K562 (cell line): Measurements from ENCODE around the gene RHO. TPM values are rescaled to one million over a fixed set of nuclear protein-coding genes. Genes with fewer than 3 reads are reported as not detected.

ENCODE experiments used
- ATAC-seq: fragments of 200-7000 bp; cut with Tn5 transposase; 3 replicates; pipeline ENCODE4 v1.9.1; 2020; ENCODE audit warnings: moderate library complexity
- BruUV-seq: library from RNA; stranded (reverse); fragments of 400-500 nt; replicated peaks from 2 replicates; lab custom pipeline; 2021; lab: Mats Ljungman, UMichigan
- CTCF ChIA-PET: fragments of 300-600 bp; formaldehyde crosslinking; extraction: SDS; loops from one replicate; lab custom pipeline; 2021; ENCODE audit warnings: low intra/inter-chr PET ratio; lab: Yijun Ruan, JAX
- POLR2A ChIA-PET: fragments of 300-600, 350-650 bp; sonication (Branson Sonifier 250); formaldehyde crosslinking; extraction: SDS; loops from one replicate; lab custom pipeline; 2021; ENCODE audit warnings: antibody characterized with exemption, inconsistent platforms; lab: Yijun Ruan, JAX
- DNase-seq, 4 experiments: peaks; one replicate each; pipeline versions ENCODE4 v3.0.0 to v3.0.0-alpha.2; 2011 to 2018; ENCODE audit warnings: low spot score in 3 of 4, mixed read lengths in 3 of 4; ENCODE audit errors: extremely low read depth in 1 of 4
- FAIRE-seq: peaks from 2 replicates; lab custom pipeline; 2011; peaks lifted over from hg19 to GRCh38; lab: Jason Lieb, UNC
- H2AFZ ChIP-seq: 2 replicates; pipeline ENCODE4 v1.6.0; 2011; ENCODE audit warnings: low read depth, low read length, control low read depth, inconsistent platforms
- H3K27ac ChIP-seq: fragments of 200-600 bp; 3 replicates; pipeline ENCODE4 v1.8.0; 2011; ENCODE audit warnings: low read depth, mild to moderate bottlenecking, control low read depth, inconsistent platforms, low read length, moderate library complexity, mixed read lengths; ENCODE audit errors: extremely low read depth
- H3K27me3 ChIP-seq, 2 experiments: fragments of 300-600 bp in 1 of 2; 2 replicates in 1 of 2; 3 replicates in 1 of 2; pipeline versions ENCODE4 v1.6.0 to v1.8.0; 2011; ENCODE audit warnings: inconsistent platforms in 2 of 2, low read length in 2 of 2, mild to moderate bottlenecking in 1 of 2, mixed read lengths in 1 of 2, moderate library complexity in 1 of 2; ENCODE audit not compliant: control insufficient read depth in 2 of 2, insufficient read depth in 2 of 2
- H3K36me3 ChIP-seq: fragments of 300-600 bp; 3 replicates; pipeline ENCODE4 v1.8.0; 2011; ENCODE audit warnings: mild to moderate bottlenecking, low read length, inconsistent platforms; ENCODE audit not compliant: control insufficient read depth, insufficient read depth
- H3K4me1 ChIP-seq, 2 experiments: fragments of 200-600 bp in 1 of 2; replicated peaks in 1 of 2; 2 replicates in 1 of 2; 3 replicates in 1 of 2; pipeline versions ENCODE4 v1.5.1 to v1.8.0; 2011; ENCODE audit warnings: inconsistent platforms in 2 of 2, low read length in 2 of 2, mild to moderate bottlenecking in 1 of 2, mixed read lengths in 1 of 2, moderate library complexity in 1 of 2; ENCODE audit not compliant: control insufficient read depth in 2 of 2, insufficient read depth in 2 of 2
- H3K4me2 ChIP-seq: 2 replicates; pipeline ENCODE4 v1.6.1; 2011; ENCODE audit warnings: low read length, control low read depth, inconsistent platforms, mixed read lengths; ENCODE audit not compliant: insufficient read depth
- H3K4me3 ChIP-seq: fragments of 200-600 bp; sonication (generic), shearing (Covaris generic); 2 replicates; pipeline ENCODE4 v1.5.1; 2016; ENCODE audit warnings: control low read depth, inconsistent platforms
- H3K79me2 ChIP-seq: fragments of 200-600 bp; 3 replicates; pipeline ENCODE4 v1.8.0; 2011; ENCODE audit warnings: low read length, inconsistent platforms; ENCODE audit not compliant: control insufficient read depth, insufficient read depth
- H3K9ac ChIP-seq, 2 experiments: 2 replicates each; pipeline versions ENCODE4 v1.6.0 to v1.6.1; 2011; ENCODE audit warnings: low read depth in 2 of 2, low read length in 2 of 2, control low read depth in 1 of 2, inconsistent platforms in 1 of 2, mild to moderate bottlenecking in 1 of 2, mixed read lengths in 1 of 2; ENCODE audit not compliant: insufficient read depth in 1 of 2
- H3K9me1 ChIP-seq: one replicate; pipeline ENCODE4 v1.6.0; 2011; ENCODE audit warnings: inconsistent platforms, mild to moderate bottlenecking, low read length, moderate library complexity; ENCODE audit not compliant: control insufficient read depth, insufficient read depth
- H3K9me3 ChIP-seq: replicated peaks from 2 replicates; pipeline ENCODE4 v1.5.1; 2011; ENCODE audit warnings: low read depth, low read length, inconsistent platforms; ENCODE audit not compliant: control insufficient read depth, insufficient read depth
- H4K20me1 ChIP-seq: replicated peaks from 2 replicates; pipeline ENCODE4 v1.6.1; 2011; ENCODE audit warnings: low read length, inconsistent platforms, mixed read lengths; ENCODE audit not compliant: control insufficient read depth, insufficient read depth
- BCOR ChIP-seq: fragments of 450-650 bp; IDR thresholded peaks from 2 replicates; pipeline ENCODE4 v1.6.1; 2016
- IFI16 ChIP-seq: fragments of 250-450 bp; sonication (Bioruptor Pico); IDR thresholded peaks from 2 replicates; pipeline ENCODE4 v2.1.2; 2022; ENCODE audit warnings: mild to moderate bottlenecking, inconsistent platforms
- KDM1A ChIP-seq, 2 experiments: fragments of 450-650 bp; IDR thresholded peaks; 2 replicates each; pipeline ENCODE4 v1.6.1; 2016; ENCODE audit warnings: mild to moderate bottlenecking in 2 of 2
- MBD1 ChIP-seq: fragments of 250-450 bp; sonication (Bioruptor Pico); IDR thresholded peaks from 2 replicates; pipeline ENCODE4 v1.8.0; 2022; ENCODE audit warnings: inconsistent platforms
- MCM2 ChIP-seq: fragments of 450-650 bp; IDR thresholded peaks from 2 replicates; pipeline ENCODE4 v1.6.1; 2017; ENCODE audit warnings: low read depth, mild to moderate bottlenecking
- NFE2 ChIP-seq: IDR thresholded peaks from 2 replicates; pipeline ENCODE4 v1.6.1; 2014; ENCODE audit warnings: antibody characterized with exemption, low read depth
- POLR3A ChIP-seq: IDR thresholded peaks from 2 replicates; pipeline ENCODE4 v1.6.1; 2011; ENCODE audit warnings: borderline replicate concordance, mild to moderate bottlenecking, moderate library complexity; ENCODE audit not compliant: insufficient read length, insufficient read depth; ENCODE audit errors: extremely low read depth
- RBM25 ChIP-seq: fragments of 200-400 bp; formaldehyde crosslinking; IDR thresholded peaks from 2 replicates; pipeline ENCODE4 v1.6.1; 2018; ENCODE audit warnings: low read length, low read depth, moderate library complexity; ENCODE audit not compliant: severe bottlenecking
- RBM34 ChIP-seq: fragments of 200-400 bp; formaldehyde crosslinking; IDR thresholded peaks from 2 replicates; pipeline ENCODE4 v1.6.1; 2018; ENCODE audit warnings: low read length, borderline replicate concordance; ENCODE audit not compliant: insufficient read depth
- RFX1 ChIP-seq: fragments of 450-650 bp; IDR thresholded peaks from 2 replicates; pipeline ENCODE4 v1.6.1; 2016; ENCODE audit warnings: mild to moderate bottlenecking, moderate library complexity
- RNF2 ChIP-seq: sonication (generic); IDR thresholded peaks from 2 replicates; pipeline ENCODE4 v1.6.1; 2016
- ZNF445 ChIP-seq: fragments of 250-450 bp; sonication (Bioruptor Pico); IDR thresholded peaks from 2 replicates; pipeline ENCODE4 v1.4.0; 2020; ENCODE audit warnings: low read depth, mild to moderate bottlenecking, moderate library complexity
- WGBS: fragments of 100-300 bp; shearing (Covaris generic); methylation state at CpG from one replicate; pipeline ENCODE4 v1.1.6; 2016; ENCODE audit warnings: low coverage, mixed read lengths; ENCODE audit not compliant: insufficient coverage; ENCODE audit errors: missing lambda C conversion rate; 5-methylcytosine and 5-hydroxymethylcytosine counted together
- in situ Hi-C: fragments of 300-500 bp; cut with MboI; formaldehyde crosslinking; loops from 4 replicates; pipeline ENCODE4 v1.15.0; 2018; ENCODE audit warnings: inconsistent platforms, mixed read lengths
- intact Hi-C: fragments of 100-400 bp; cut with micrococcal nuclease; formaldehyde crosslinking; loops from 2 replicates; pipeline ENCODE4 v1.14.2; 2022
- polyA plus RNA-seq, 8 experiments: library from polyadenylated mRNA; depleted of rRNA in 4 of 8; stranded (reverse) in 5 of 8; unstranded in 3 of 8; fragments of >200 nt; fragmentation: Nextera tagmentation in 2 of 8; fragmentation: Illumina TruSeq in 1 of 8; extraction: Ambion mirVana in 2 of 8; extraction: Trizol in 1 of 8; gene quantifications; 2 replicates each; pipeline versions ENCODE4 v1.2.1 to v1.2.3, GENCODE V29; 2011 to 2014; ENCODE audit warnings: inconsistent platforms in 1 of 8, missing spikeins in 1 of 8
- total RNA-seq, 7 experiments: library from RNA; depleted of rRNA in 6 of 7; stranded (reverse); fragments of >200 nt in 6 of 7; fragmentation: Illumina TruSeq in 2 of 7; extraction: Trizol in 2 of 7; gene quantifications; 2 replicates each; pipeline versions ENCODE4 v1.2.1 to v1.2.3, GENCODE V29; 2011 to 2021; ENCODE audit warnings: low replicate concordance in 1 of 7
- TF ChIP-seq, protein P1 (sequence below): fragments of 250-450 bp; sonication (Bioruptor Pico); IDR thresholded peaks from 2 replicates; pipeline ENCODE4 v1.5.0; 2021; ENCODE audit warnings: mild to moderate bottlenecking, moderate library complexity
- TF ChIP-seq, protein P2 (sequence below): fragments of 250-450 bp; sonication (Bioruptor Pico); IDR thresholded peaks from 2 replicates; pipeline ENCODE4 v1.5.0; 2020; ENCODE audit warnings: mild to moderate bottlenecking, borderline replicate concordance

RHO gene
- total and polyA plus RNA-seq, 9 of the 15 experiments (the other 6 are each of a cell fraction or from before 2014, with no cell fraction given) = not detected

DNA sequence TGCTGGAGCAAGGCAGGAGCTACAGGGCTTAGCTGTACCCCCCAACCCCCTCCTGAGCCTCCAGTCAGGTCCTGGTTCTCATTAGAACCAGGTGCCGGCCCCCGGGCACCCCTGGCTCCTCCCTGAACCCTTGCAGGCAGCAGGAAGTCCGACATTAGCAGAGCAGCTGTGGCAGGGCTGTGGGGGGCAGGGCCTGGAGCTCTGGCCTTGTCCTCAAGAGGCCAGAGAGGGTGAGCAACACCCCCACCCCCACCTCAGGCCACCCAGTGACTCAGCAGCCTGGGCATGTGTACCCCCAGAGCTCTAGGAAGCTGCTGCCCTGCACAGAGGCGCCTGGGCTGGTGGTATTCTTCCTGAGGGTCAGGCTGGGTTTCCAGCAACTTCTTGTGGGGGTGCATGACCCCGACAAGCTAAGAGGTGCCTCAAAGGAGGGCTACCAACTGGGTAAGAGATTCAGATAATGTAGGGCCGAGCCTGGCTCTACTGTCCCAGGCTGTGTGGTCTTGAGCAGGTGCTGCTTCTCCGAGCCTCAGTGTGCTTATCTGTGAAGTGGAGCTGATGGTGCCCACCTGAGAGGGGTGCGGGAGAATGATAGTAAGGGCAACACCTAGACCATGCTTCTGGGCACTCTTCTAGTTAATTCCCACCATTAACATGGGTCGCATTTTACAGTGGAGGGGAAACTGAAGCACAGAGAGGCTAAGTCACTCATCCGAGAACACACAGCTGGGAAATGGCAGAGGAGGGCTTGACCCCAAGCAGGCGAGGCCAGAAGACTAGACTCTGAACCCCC is 30.5 kb downstream of the RHO start:
- intact Hi-C loops (no loop called here), in situ Hi-C loops (no loop called here)
- Histone ChIP-seq H3K4me2 (no peak overlapping the region), H3K36me3 (peaks cover 29% of the 10 kb centered on the region; the same call in 1 of the 3 replicates), H3K9ac (peak overlapping the region in 1 of 2 experiments; percentile 58; a peak in 2 of 4 replicates), H3K9me1 (no peaks in the 10 kb centered on the region), H3K4me1 (peaks cover 4 to 48% of the 10 kb centered on the region in 2 experiments; a peak in 4 of 5 replicates), H3K79me2 (no peaks in the 10 kb centered on the region), H3K27me3 (no peaks in the 10 kb centered on the region), H3K9me3 (no peaks in the 10 kb centered on the region), H3K4me3 (no peak overlapping the region), H3K27ac (no peak overlapping the region), H4K20me1 (no peaks in the 10 kb centered on the region), H2AFZ (no peak overlapping the region)
- 61% methylated on average over 10 of the region's 11 CpGs for WGBS
- ATAC-seq (peak; percentile 27; the same call in 2 of the 3 replicates), DNase-seq (peak; percentile 27 to 32 (median 31)), FAIRE-seq (no peak)
- BruUV-seq = no TSS peak
- CTCF ChIA-PET = no interaction called here
- POLR2A ChIA-PET = interaction anchor here (1.0 kb wide), 1 partner anchor 277 kb away, joined by 3 read pairs; no protein-coding TSS in a partner anchor
- TF ChIP-seq RNF2 (no peak), RBM25 (peak; percentile 74), RBM34 (no peak), MCM2 (no peak), POLR3A (no peak), ZNF445 (CRISPR knock-in tag) (no peak), KDM1A (IDR thresholded peaks at IDR 0.05) (peak in 1 of 2 experiments; percentile 53; a peak in 1 of 4 replicates), IFI16 (CRISPR knock-in tag) (no peak), MBD1 (CRISPR knock-in tag) (no peak), BCOR (peak; percentile 76), RFX1 (no peak), NFE2 (peak; percentile 14; the same call in 1 of the 2 replicates)
- TF ChIP-seq, protein P1, sequence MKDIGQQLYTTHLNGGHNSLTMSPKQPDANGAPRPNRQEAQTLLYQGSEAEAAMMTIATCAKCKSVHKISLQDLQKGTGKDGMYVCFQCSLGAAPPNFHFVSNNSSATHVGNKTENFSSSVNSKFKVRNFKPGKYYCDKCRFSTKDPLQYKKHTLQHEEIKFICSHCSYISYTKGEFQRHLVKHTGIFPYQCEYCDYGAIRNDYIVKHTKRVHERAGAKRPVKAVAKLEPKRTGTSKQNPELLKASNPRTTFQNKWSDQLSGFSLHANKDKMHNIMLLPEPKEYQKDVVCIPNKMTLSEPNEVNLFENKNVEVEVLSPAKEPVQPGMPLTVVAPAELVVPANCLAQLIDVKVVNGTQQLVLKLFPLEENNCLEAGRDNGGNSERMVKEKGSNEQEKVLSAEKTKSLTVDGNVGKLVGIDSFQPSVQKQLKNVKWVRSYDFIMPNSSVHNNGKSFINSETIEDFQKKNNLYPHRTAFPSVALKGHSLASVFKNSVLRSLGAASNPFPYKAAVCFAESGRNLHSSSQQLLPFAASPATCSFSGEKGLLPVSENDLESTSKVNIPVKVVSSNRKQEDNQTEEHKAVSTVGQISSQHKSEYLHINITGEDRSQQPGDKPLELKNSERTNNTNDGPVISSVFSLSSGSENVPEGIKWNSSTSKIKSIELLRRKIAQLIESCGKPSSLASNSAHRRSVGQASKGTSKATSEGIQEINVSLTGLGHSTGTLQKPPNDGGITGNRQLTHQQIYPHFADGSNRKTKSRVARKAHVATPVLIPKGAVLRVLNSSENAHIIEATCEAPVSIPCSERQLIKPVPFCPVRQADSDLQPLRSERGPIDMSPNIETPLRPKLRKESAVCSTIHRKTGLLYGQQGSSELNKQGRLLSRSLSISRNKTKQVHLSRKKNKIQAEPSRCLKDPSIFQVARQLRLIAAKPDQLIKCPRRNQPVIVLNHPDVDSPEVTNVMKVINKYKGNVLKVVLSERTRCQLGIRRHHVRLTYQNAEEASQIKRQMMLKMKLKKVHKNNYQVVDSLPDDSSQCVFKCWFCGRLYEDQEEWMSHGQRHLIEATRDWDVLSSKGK (CRISPR knock-in tag) = no peak
- TF ChIP-seq, protein P2, sequence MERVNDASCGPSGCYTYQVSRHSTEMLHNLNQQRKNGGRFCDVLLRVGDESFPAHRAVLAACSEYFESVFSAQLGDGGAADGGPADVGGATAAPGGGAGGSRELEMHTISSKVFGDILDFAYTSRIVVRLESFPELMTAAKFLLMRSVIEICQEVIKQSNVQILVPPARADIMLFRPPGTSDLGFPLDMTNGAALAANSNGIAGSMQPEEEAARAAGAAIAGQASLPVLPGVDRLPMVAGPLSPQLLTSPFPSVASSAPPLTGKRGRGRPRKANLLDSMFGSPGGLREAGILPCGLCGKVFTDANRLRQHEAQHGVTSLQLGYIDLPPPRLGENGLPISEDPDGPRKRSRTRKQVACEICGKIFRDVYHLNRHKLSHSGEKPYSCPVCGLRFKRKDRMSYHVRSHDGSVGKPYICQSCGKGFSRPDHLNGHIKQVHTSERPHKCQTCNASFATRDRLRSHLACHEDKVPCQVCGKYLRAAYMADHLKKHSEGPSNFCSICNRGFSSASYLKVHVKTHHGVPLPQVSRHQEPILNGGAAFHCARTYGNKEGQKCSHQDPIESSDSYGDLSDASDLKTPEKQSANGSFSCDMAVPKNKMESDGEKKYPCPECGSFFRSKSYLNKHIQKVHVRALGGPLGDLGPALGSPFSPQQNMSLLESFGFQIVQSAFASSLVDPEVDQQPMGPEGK = no peak
